Ectodermal cell (in vitro differentiated cells): ENCODE data around the gene ARFGAP2. TPM values are rescaled to one million over a fixed set of nuclear protein-coding genes. Genes with fewer than 3 reads are reported as not detected.

Experiments used
- H3K27ac ChIP-seq: 2 replicates; pipeline ENCODE4 v1.7.0; 2013; ENCODE audit warnings: mild to moderate bottlenecking, low read depth, low read length; ENCODE audit not compliant: insufficient read depth, poor library complexity, severe bottlenecking
- H3K27me3 ChIP-seq: 2 replicates; pipeline ENCODE4 v1.7.0; 2013; ENCODE audit warnings: mild to moderate bottlenecking, low read length; ENCODE audit not compliant: insufficient read depth, control insufficient read depth, poor library complexity, severe bottlenecking
- H3K36me3 ChIP-seq: one replicate; pipeline ENCODE4 v1.7.0; 2013; ENCODE audit warnings: low read length; ENCODE audit not compliant: control insufficient read depth, insufficient read depth
- H3K4me1 ChIP-seq: one replicate; pipeline ENCODE4 v1.7.0; 2013; ENCODE audit warnings: low read length; ENCODE audit not compliant: control insufficient read depth, insufficient read depth
- H3K4me3 ChIP-seq: 2 replicates; pipeline ENCODE4 v1.7.0; 2013; ENCODE audit warnings: low read depth, low read length, control low read depth; ENCODE audit not compliant: insufficient read depth
- H3K9me3 ChIP-seq: 2 replicates; pipeline ENCODE4 v1.7.0; 2013; ENCODE audit warnings: mild to moderate bottlenecking, low read length, moderate library complexity; ENCODE audit not compliant: control insufficient read depth
- WGBS, 2 experiments: methylation state at CpG; one replicate each; pipeline ENCODE4 v1.1.7; 2013; ENCODE audit warnings: missing lambda C conversion rate in 2 of 2; 5-methylcytosine and 5-hydroxymethylcytosine counted together
- polyA plus RNA-seq, 4 experiments: library from polyadenylated mRNA; stranded (reverse); fragments of 50-300 nt; gene quantifications; one replicate each; pipeline ENCODE4 v1.2.3, GENCODE V29; 2013

ARFGAP2 gene
- 64.1 TPM for polyA plus RNA-seq (2013, experiment 1 of 4)
- 72.2 TPM for polyA plus RNA-seq (2013, experiment 2 of 4)
- 43.3 TPM for polyA plus RNA-seq (2013, experiment 3 of 4)
- polyA plus RNA-seq (2013, experiment 4 of 4), result 51.4 TPM

GRCh38 chr11:47176328-47177228, at the start of gene ARFGAP2:
Gene ARFGAP2, minus strand, starts transcription at chr11:47176879. Its CDS starts 26 bp downstream, at chr11:47176853.
- H3K36me3 ChIP-seq, result peaks cover 28% of the 10 kb centered on the region
- no peaks in the 10 kb centered on the region for H3K9me3 ChIP-seq
- H3K4me3 ChIP-seq, result peak within 1 kb of the TSS; percentile 100
- H3K27ac ChIP-seq, result peak within 1 kb of the TSS; percentile 84
- 0% methylated on average over 89 of the region's 89 CpGs for WGBS, 2 experiments
- H3K27me3 ChIP-seq, result no peaks in the 10 kb centered on the region
- peaks cover 5% of the 10 kb centered on the region for H3K4me1 ChIP-seq

DNA sequence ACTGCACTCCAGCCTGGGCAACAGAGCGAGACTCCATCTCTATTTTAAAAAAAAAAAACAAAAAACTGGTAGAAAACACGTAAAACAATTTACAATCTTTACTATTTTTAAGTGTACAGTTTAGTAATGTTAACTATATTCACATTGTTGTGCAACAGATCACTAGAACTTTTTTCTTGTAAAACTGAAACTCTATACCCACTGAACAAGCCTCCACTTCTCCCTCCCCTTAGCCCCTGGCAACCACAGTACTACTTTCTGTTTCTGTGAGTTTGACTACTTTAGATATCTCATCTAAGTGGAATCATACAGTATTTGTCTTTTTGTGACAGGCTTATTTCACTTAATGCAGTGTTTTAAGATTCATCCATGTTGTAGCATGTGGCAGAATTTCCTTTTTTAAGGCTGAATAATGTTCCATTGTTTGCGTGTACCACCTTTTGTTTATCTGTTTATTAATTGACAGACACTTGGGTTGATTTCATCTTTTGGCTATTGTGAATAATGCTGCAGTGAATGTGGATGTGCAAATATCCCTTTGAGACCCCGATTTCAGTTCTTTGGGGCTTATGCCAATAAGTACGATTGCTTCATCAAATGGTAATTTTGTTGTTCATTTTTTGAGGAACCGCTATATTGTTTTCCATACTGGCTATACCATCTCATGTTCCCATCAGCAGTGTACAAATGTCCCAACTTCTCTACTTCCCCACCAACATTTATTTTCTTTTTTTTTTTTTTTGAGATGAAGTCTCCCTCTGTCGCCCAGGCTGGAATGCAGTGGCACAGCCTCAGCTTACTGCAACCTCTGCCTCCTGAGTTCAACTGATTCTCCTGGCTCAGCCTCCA, 49.1 kb upstream of the ARFGAP2 start:
- Histone ChIP-seq H3K36me3 (peaks cover 13% of the 10 kb centered on the region), H3K27ac (no peak overlapping the region), H3K27me3 (no peaks in the 10 kb centered on the region), H3K9me3 (no peaks in the 10 kb centered on the region), H3K4me1 (no peaks in the 10 kb centered on the region), H3K4me3 (no peak overlapping the region)
- WGBS, 2 experiments, result 95 to 97% methylated on average over 6 of the region's 7 CpGs

DNA sequence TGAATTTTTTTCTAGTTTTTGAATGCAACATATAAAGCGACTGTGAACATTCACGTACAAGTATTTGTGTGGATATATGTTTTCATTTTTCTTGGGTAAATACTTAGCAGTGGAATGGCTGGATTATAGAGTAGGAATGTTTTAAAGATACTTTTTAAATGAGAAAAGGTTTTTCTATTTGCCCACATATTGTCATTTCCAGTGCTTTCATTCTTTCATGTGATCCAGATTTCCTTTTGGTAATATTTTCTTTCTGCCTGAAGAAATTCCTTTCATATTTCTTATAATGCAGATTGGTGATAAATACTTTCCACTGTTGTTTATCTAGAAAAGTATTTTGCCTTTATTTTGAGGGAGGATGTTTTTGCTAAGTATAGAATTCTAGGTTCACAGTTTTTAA, 46.0 kb upstream of the ARFGAP2 start:
- Histone ChIP-seq H3K9me3 (no peaks in the 10 kb centered on the region), H3K27ac (no peak overlapping the region), H3K4me1 (no peaks in the 10 kb centered on the region), H3K36me3 (peaks cover 15% of the 10 kb centered on the region), H3K27me3 (no peaks in the 10 kb centered on the region), H3K4me3 (no peak overlapping the region)
- 97 to 98% methylated on average over 2 of the region's 2 CpGs for WGBS, 2 experiments

- Histone ChIP-seq H3K36me3 (peaks cover 4% of the 10 kb centered on the region), H3K27me3 (no peaks in the 10 kb centered on the region), H3K4me1 (peaks cover 4% of the 10 kb centered on the region), H3K27ac (no peak overlapping the region), H3K4me3 (no peak overlapping the region), H3K9me3 (no peaks in the 10 kb centered on the region)
- 90% methylated on average over 1 of the region's 1 CpG; no CpG with 5 or more reads in 1 of the 2 experiments for WGBS, 2 experiments
These were observed 43.7 kb upstream of the ARFGAP2 start for GRCh38 chr11:47220401-47220821.

- WGBS, 2 experiments, result 49 to 53% methylated on average over 12 of the region's 12 CpGs
- Histone ChIP-seq H3K36me3 (peaks cover 4% of the 10 kb centered on the region), H3K4me1 (peaks cover 4% of the 10 kb centered on the region), H3K4me3 (peak overlapping the region; percentile 72), H3K27ac (no peak overlapping the region), H3K27me3 (no peaks in the 10 kb centered on the region), H3K9me3 (no peaks in the 10 kb centered on the region)
These were observed 39.6 kb upstream of the ARFGAP2 start for GRCh38 chr11:47216121-47216798.

DNA sequence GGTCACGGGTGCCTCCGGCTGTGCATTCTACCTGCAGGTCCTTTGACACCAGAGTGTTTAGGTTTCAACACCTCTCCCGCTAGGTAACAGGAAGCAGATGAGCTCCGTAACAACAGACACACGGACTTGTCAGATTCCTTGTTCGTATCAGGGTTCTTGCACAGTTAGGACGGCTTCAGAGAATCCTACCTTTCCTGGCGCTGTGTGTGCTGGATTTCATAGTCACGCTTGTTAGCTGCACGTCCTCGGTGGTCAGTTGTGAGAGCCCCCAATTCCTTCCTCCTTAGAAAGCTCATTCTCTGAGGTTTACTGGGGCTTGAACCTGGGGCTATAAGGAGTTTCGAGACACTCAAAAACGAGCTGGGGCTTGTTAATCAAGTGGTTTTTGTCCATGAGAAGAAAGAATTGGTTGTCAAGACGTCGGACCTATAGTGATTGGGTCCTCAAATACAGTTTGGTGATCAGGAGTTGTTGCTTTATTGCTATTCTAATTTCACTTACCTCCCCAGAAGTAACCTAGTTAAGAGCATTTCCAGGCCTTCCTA, 38.8 kb upstream of the ARFGAP2 start:
- Histone ChIP-seq H3K36me3 (peaks cover 4% of the 10 kb centered on the region), H3K4me3 (peak overlapping the region; percentile 72), H3K4me1 (peaks cover 4% of the 10 kb centered on the region), H3K9me3 (no peaks in the 10 kb centered on the region), H3K27ac (peak overlapping the region; percentile 90), H3K27me3 (no peaks in the 10 kb centered on the region)
- 10 to 11% methylated on average over 15 of the region's 15 CpGs for WGBS, 2 experiments

DNA sequence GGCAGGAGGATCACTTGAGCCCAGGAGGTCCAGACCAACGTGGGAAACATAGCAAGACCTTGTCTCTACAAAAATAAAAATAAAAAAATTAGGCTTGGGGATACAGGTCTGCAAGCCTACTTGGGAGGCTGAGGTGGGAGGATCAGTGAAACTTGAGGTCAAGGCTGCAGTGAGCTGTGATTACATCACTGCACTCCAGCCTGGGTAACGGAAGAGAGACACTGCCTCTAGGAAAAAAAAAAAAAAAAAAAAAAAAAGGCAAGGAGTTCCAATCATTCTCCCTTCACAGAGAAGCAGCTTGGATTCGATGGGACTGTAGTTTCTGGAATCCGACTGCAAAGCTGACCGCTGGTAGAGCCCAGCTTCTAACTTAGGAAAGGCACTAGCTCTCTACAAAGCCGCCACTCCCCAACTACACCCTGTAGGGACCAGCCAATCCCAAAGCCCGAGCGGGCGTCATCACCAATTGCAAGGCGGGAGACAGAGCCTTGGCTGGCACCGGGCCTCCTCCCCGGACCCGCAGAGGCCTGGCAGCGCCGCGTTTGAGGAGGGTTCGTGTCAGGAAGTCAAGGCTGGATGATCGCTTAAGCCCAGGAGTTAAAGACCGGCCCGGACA, 37.4 kb upstream of the ARFGAP2 start:
- H3K27ac ChIP-seq, result no peak overlapping the region
- no peak overlapping the region for H3K4me3 ChIP-seq
- WGBS, 2 experiments, result 87% methylated on average over 20 of the region's 20 CpGs

GRCh38 chr11:47212938-47213337, 36.3 kb upstream of the ARFGAP2 start:
- no peaks in the 10 kb centered on the region for H3K9me3 ChIP-seq
- H3K4me3 ChIP-seq, result no peak overlapping the region
- peaks cover 4% of the 10 kb centered on the region for H3K4me1 ChIP-seq
- H3K27ac ChIP-seq, result no peak overlapping the region
- H3K36me3 ChIP-seq, result no peaks in the 10 kb centered on the region
- no peaks in the 10 kb centered on the region for H3K27me3 ChIP-seq
- 94 to 95% methylated on average over 12 of the region's 12 CpGs for WGBS, 2 experiments

More for the DNA sequence above, 37.4 kb upstream of the ARFGAP2 start:
- Histone ChIP-seq H3K36me3 (no peaks in the 10 kb centered on the region), H3K27me3 (no peaks in the 10 kb centered on the region), H3K4me1 (peaks cover 4% of the 10 kb centered on the region), H3K9me3 (no peaks in the 10 kb centered on the region)

DNA sequence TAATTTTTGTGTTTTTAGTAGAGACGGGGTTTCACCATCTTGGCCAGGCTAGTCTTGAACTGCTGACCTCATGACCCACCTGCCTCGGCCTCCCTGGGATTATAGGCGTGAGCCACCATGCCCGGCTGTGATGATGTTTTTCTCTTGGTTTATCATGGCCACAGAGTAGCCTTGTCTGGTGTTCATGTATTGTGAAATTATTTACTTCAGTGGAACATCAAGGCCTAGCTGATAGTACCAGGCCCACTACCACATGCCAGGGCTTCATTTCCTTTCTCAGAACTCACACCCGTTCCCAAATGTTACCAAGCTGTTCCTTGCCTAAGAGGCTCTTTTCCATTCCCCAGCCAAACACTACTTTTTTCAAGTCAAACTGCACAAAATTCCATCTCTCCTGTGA, 31.9 kb upstream of the ARFGAP2 start:
- no peaks in the 10 kb centered on the region for H3K9me3 ChIP-seq
- no peaks in the 10 kb centered on the region for H3K36me3 ChIP-seq
- no peaks in the 10 kb centered on the region for H3K4me1 ChIP-seq
- no peak overlapping the region for H3K27ac ChIP-seq
- no peak overlapping the region for H3K4me3 ChIP-seq
- H3K27me3 ChIP-seq, result no peaks in the 10 kb centered on the region
- 94% methylated on average over 5 of the region's 5 CpGs for WGBS, 2 experiments
